HCT116 (cell line): ENCODE results near the gene GMDS. TPM values are rescaled to one million over a fixed set of nuclear protein-coding genes. Genes with fewer than 3 reads are reported as not detected.

Experiments used
- ATAC-seq: fragments of 200-7000 bp; cut with Tn5 transposase; 2 replicates; pipeline ENCODE4 v1.9.1; 2020; ENCODE audit warnings: mild to moderate bottlenecking, moderate library complexity
- BruUV-seq: library from RNA; stranded (reverse); fragments of 400-500 nt; replicated peaks from 2 replicates; lab custom pipeline; 2021; lab: Mats Ljungman, UMichigan
- CTCF ChIA-PET: fragments of 300-600 bp; sonication (Branson Sonifier 250); formaldehyde crosslinking; loops from one replicate; lab custom pipeline; 2021; ENCODE audit warnings: antibody characterized with exemption; lab: Charles Lee
- POLR2A ChIA-PET: fragments of 300-600, 350-600 bp; sonication (Branson Sonifier 250); formaldehyde crosslinking; loops from one replicate; lab custom pipeline; 2021; ENCODE audit warnings: antibody characterized with exemption; lab: Charles Lee
- RAD21 ChIA-PET, 2 experiments: fragments of 300-600 bp; sonication (Branson Sonifier 250); formaldehyde crosslinking; loops; one replicate each; lab custom pipeline; 2023; ENCODE audit warnings: low total read pairs in 2 of 2; ENCODE audit not compliant: uncharacterized antibody in 2 of 2, unreplicated experiment in 2 of 2, low non-redundant PET in 1 of 2; lab: Charles Lee
- DNase-seq: peaks from one replicate; pipeline ENCODE4 v3.0.0-alpha.2; 2010; ENCODE audit warnings: low read depth, low spot score
- H2AFZ ChIP-seq: fragments of 200-600 bp; shearing (Covaris generic), sonication (generic); 2 replicates; pipeline ENCODE4 v1.6.1; 2017; ENCODE audit warnings: low read depth, mixed run types, mixed read lengths, antibody characterized with exemption, low read length; ENCODE audit not compliant: poor library complexity, severe bottlenecking
- H3K27ac ChIP-seq: 2 replicates; pipeline ENCODE4 v1.5.1; 2012; ENCODE audit warnings: low read depth, low read length
- H3K27me3 ChIP-seq: fragments of 200-600 bp; sonication (generic); 2 replicates; pipeline ENCODE4 v1.6.1; 2016; ENCODE audit warnings: mixed run types, low read length, mixed read lengths; ENCODE audit not compliant: insufficient read depth
- H3K36me3 ChIP-seq, 2 experiments: fragments of 200-500 bp in 1 of 2; fragments of 200-600 bp in 1 of 2; sonication (Bioruptor generic) in 1 of 2; sonication (generic) in 1 of 2; 2 replicates each; pipeline versions ENCODE4 v1.5.1 to v1.6.1; 2014 to 2016; ENCODE audit warnings: low read length in 2 of 2, inconsistent platforms in 1 of 2, mixed read lengths in 1 of 2, mixed run types in 1 of 2; ENCODE audit not compliant: insufficient read depth in 2 of 2, control insufficient read depth in 1 of 2
- H3K4me1 ChIP-seq, 2 experiments: fragments of 200-600 bp in 1 of 2; sonication (generic) in 1 of 2; 2 replicates each; pipeline versions ENCODE4 v1.5.1 to v1.6.1; 2012 to 2017; ENCODE audit warnings: low read length in 2 of 2, inconsistent platforms in 1 of 2, mild to moderate bottlenecking in 1 of 2, mixed read lengths in 1 of 2, mixed run types in 1 of 2, moderate library complexity in 1 of 2; ENCODE audit not compliant: insufficient read depth in 2 of 2, control insufficient read depth in 1 of 2
- H3K4me2 ChIP-seq: fragments of 200-600 bp; sonication (generic); 2 replicates; pipeline ENCODE4 v1.6.1; 2017; ENCODE audit warnings: mixed run types, low read length, mixed read lengths
- H3K4me3 ChIP-seq, 2 experiments: fragments of 200-600 bp in 1 of 2; sonication (generic) in 1 of 2; replicated peaks in 1 of 2; 2 replicates each; pipeline ENCODE4 v1.5.1; 2011 to 2016; ENCODE audit warnings: low read length in 2 of 2, control low read depth in 1 of 2, low read depth in 1 of 2, mild to moderate bottlenecking in 1 of 2, mixed read lengths in 1 of 2, mixed run types in 1 of 2
- H3K79me2 ChIP-seq: fragments of 200-600 bp; sonication (generic); 2 replicates; pipeline ENCODE4 v1.6.1; 2017; ENCODE audit warnings: mild to moderate bottlenecking, mixed run types, low read length, moderate library complexity, mixed read lengths; ENCODE audit not compliant: insufficient read depth
- H3K9ac ChIP-seq: fragments of 200-600 bp; sonication (generic); 2 replicates; pipeline ENCODE4 v1.6.1; 2016; ENCODE audit warnings: low read length, mixed read lengths
- H3K9me2 ChIP-seq: fragments of 200-600 bp; sonication (generic), shearing (Covaris generic); 2 replicates; pipeline ENCODE4 v1.6.1; 2017; ENCODE audit warnings: mixed run types, mild to moderate bottlenecking, moderate library complexity; ENCODE audit not compliant: insufficient read depth
- H3K9me3 ChIP-seq, 2 experiments: fragments of 200-500 bp in 1 of 2; fragments of 200-600 bp in 1 of 2; sonication (Bioruptor generic) in 1 of 2; sonication (generic) in 1 of 2; 2 replicates each; pipeline ENCODE4 v1.6.1; 2014 to 2017; ENCODE audit warnings: low read length in 2 of 2, mixed read lengths in 2 of 2, inconsistent platforms in 1 of 2, low read depth in 1 of 2, mild to moderate bottlenecking in 1 of 2, mixed run types in 1 of 2, moderate library complexity in 1 of 2; ENCODE audit not compliant: control insufficient read depth in 1 of 2, insufficient read depth in 1 of 2
- H4K20me1 ChIP-seq: fragments of 200-600 bp; sonication (generic), shearing (Covaris generic); 2 replicates; pipeline ENCODE4 v1.6.1; 2017; ENCODE audit warnings: mixed run types, mild to moderate bottlenecking, moderate library complexity; ENCODE audit not compliant: insufficient read depth
- ATF3 ChIP-seq: IDR thresholded peaks from 2 replicates; pipeline ENCODE4 v1.6.1; 2012
- CBX3 ChIP-seq: IDR thresholded peaks from 2 replicates; pipeline ENCODE4 v1.6.1; 2012; ENCODE audit warnings: low read depth
- CEBPB ChIP-seq: IDR thresholded peaks from 2 replicates; pipeline ENCODE4 v1.6.1; 2012; ENCODE audit warnings: low read depth
- CTCF ChIP-seq, 3 experiments: fragments of 200-600 bp in 1 of 3; sonication (generic) in 1 of 3; IDR thresholded peaks in 2 of 3; conservative IDR thresholded peaks in 1 of 3; 2 replicates each; pipeline ENCODE4 v1.5.1; 2012 to 2017; ENCODE audit warnings: low read depth in 2 of 3, low read length in 2 of 3, antibody characterized with exemption in 1 of 3, borderline replicate concordance in 1 of 3, control low read depth in 1 of 3, mild to moderate bottlenecking in 1 of 3, mixed read lengths in 1 of 3, mixed run types in 1 of 3, moderate library complexity in 1 of 3; ENCODE audit not compliant: insufficient read depth in 1 of 3
- EGR1 ChIP-seq: IDR thresholded peaks from 2 replicates; pipeline ENCODE4 v1.6.1; 2012; ENCODE audit warnings: low read depth
- ELF1 ChIP-seq: IDR thresholded peaks from 2 replicates; pipeline ENCODE4 v1.6.1; 2012; ENCODE audit warnings: low read depth, borderline replicate concordance
- EZH2 ChIP-seq: fragments of 200-600 bp; sonication (generic); IDR thresholded peaks from 2 replicates; pipeline ENCODE4 v1.6.1; 2017; ENCODE audit warnings: antibody characterized with exemption, mixed run types
- JUND ChIP-seq: IDR thresholded peaks from 2 replicates; pipeline ENCODE4 v1.6.1; 2012
- POLR2A ChIP-seq: IDR thresholded peaks from 2 replicates; pipeline ENCODE4 v1.7.0; 2011; ENCODE audit warnings: borderline replicate concordance; ENCODE audit not compliant: insufficient read depth, insufficient read length; ENCODE audit errors: extremely low read depth
- POLR2AphosphoS5 ChIP-seq: IDR thresholded peaks from 2 replicates; pipeline ENCODE4 v1.6.1; 2011; ENCODE audit warnings: mild to moderate bottlenecking, low read depth, low read length, moderate library complexity
- RAD21 ChIP-seq: IDR thresholded peaks from 2 replicates; pipeline ENCODE4 v1.6.1; 2012; ENCODE audit warnings: low read depth, mild to moderate bottlenecking
- REST ChIP-seq: IDR thresholded peaks from 2 replicates; pipeline ENCODE4 v1.6.1; 2012; ENCODE audit warnings: low read depth
- SIN3A ChIP-seq: IDR thresholded peaks from 2 replicates; pipeline ENCODE4 v1.6.1; 2012; ENCODE audit warnings: low read depth
- SP1 ChIP-seq: IDR thresholded peaks from 2 replicates; pipeline ENCODE4 v1.6.1; 2012; ENCODE audit warnings: low read depth
- SRF ChIP-seq: IDR thresholded peaks from 2 replicates; pipeline ENCODE4 v1.6.1; 2012; ENCODE audit warnings: low read depth
- YY1 ChIP-seq: IDR thresholded peaks from 2 replicates; pipeline ENCODE4 v1.6.1; 2011; ENCODE audit warnings: low read length, low read depth, moderate library complexity, mild to moderate bottlenecking; ENCODE audit not compliant: insufficient replicate concordance; ENCODE audit errors: extremely low read depth
- ZBTB33 ChIP-seq: IDR thresholded peaks from 2 replicates; pipeline ENCODE4 v1.6.1; 2011; ENCODE audit warnings: mild to moderate bottlenecking, low read length, moderate library complexity; ENCODE audit not compliant: insufficient replicate concordance; ENCODE audit errors: extremely low read depth
- ZFX ChIP-seq: fragments of 450-650 bp; IDR thresholded peaks from 2 replicates; pipeline ENCODE4 v1.6.1; 2017
- ZNF274 ChIP-seq: fragments of 200-500 bp; sonication (Bioruptor generic); IDR thresholded peaks from 2 replicates; pipeline ENCODE4 v1.6.1; 2014; ENCODE audit warnings: mild to moderate bottlenecking, low read depth, low read length, inconsistent platforms
- intact Hi-C: fragments of 100-400 bp; cut with micrococcal nuclease; formaldehyde crosslinking; loops from 2 replicates; pipeline ENCODE4 v1.10.0; 2022
- total RNA-seq: library from RNA; stranded (reverse); gene quantifications from one replicate; pipeline ENCODE4 v1.2.1, GENCODE V29; 2021; ENCODE audit not compliant: unreplicated experiment
- TF ChIP-seq, protein P1 (sequence below): IDR thresholded peaks from 2 replicates; pipeline ENCODE4 v1.6.1; 2012

GMDS gene
- total RNA-seq, 1 experiment from 2014 or later = 34.4 TPM

DNA sequence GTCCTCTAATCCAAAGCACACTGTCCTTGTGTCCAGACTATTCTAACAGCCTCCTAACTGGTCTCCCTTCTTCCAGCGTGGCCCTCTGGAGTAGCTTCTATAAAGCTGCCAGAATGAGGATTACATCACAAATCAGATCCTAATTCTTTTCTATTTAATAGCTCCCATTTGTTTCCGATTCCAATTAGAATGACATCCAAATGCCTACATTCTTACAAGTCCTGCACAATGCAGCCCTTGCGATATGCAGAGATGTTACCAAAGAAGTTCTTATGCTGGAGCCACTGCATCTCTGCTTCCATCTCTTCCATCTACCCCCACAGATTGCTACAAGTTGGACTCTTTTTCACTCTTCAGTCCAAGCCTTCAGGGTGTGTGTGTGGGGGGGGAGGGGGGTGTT, 40.0 kb downstream of the GMDS start:
- Histone ChIP-seq H3K27me3 (no peaks in the 10 kb centered on the region), H3K79me2 (0 out of 2 replicates have a peak, but pooled peaks cover 8% of the 10 kb centered on the region), H3K9me2 (no peaks in the 10 kb centered on the region), H4K20me1 (no peaks in the 10 kb centered on the region), H3K36me3 (no peaks in the 10 kb centered on the region), H3K4me3 (no peak overlapping the region), H3K27ac (no peak overlapping the region), H3K4me2 (no peak overlapping the region), H3K9me3 (no peaks in the 10 kb centered on the region), H3K4me1 (no peaks in the 10 kb centered on the region), H2AFZ (no peak overlapping the region), H3K9ac (no peak overlapping the region)
- ChIA-PET POLR2A (no interaction called here), RAD21 (no interaction called here), CTCF (no interaction called here)
- intact Hi-C loops = loop anchor here (5.0 kb wide), 1 partner anchor 242 kb away; no protein-coding TSS in a partner anchor
- DNase-seq (no peak), ATAC-seq (no peak)
- no TSS peak for BruUV-seq
- TF ChIP-seq ZBTB33 (no peak), ATF3 (no peak), RAD21 (no peak), EGR1 (no peak), SIN3A (no peak), SP1 (no peak), ELF1 (no peak), EZH2 (no peak), CTCF (IDR thresholded peaks at IDR 0.05 in 2 of 3, conservative IDR thresholded peaks at IDR 0.05 in 1 of 3; ENCODE audit: borderline replicate concordance in 1 of 3, insufficient read depth in 1 of 3, low read depth in 2 of 3, low read length in 2 of 3) (no peak), CEBPB (no peak), SRF (no peak), YY1 (no peak), CBX3 (no peak), ZFX (no peak), ZNF274 (no peak), REST (no peak), JUND (no peak), POLR2AphosphoS5 (no peak), POLR2A (no peak)
- TF ChIP-seq, protein P1, sequence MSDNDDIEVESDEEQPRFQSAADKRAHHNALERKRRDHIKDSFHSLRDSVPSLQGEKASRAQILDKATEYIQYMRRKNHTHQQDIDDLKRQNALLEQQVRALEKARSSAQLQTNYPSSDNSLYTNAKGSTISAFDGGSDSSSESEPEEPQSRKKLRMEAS = no peak
